ENCODE measurements around the gene ZBP1.

ZBP1 gene

DNA sequence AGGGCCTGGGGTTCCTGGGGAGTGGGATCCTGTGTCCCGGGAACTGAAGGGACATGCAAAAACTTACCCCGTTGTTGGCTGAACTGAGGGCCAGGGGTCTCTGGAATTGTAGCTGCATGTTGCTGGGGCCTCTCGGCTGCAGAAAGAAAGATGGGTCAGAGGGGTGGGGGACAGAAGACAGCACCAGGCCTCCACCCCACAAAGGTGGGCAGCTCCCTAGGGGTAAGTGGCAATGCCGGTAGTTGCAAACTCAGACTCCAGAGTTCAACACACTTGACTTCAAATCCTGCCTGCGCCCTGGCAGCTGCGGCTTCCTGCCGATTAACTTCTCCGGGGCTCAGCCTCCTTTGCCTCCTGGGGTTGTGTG lies 4.8 kb downstream of the ZBP1 start:
- H3K9me3 ChIP-seq (ENCODE audit: control insufficient read depth, low read length), result no peaks in the 10 kb centered on the region
- WGBS, 2 experiments (ENCODE audit: insufficient coverage in 2 of 2), result 82 to 98% methylated on average over 6 to 7 of the region's 8 CpGs

DNA sequence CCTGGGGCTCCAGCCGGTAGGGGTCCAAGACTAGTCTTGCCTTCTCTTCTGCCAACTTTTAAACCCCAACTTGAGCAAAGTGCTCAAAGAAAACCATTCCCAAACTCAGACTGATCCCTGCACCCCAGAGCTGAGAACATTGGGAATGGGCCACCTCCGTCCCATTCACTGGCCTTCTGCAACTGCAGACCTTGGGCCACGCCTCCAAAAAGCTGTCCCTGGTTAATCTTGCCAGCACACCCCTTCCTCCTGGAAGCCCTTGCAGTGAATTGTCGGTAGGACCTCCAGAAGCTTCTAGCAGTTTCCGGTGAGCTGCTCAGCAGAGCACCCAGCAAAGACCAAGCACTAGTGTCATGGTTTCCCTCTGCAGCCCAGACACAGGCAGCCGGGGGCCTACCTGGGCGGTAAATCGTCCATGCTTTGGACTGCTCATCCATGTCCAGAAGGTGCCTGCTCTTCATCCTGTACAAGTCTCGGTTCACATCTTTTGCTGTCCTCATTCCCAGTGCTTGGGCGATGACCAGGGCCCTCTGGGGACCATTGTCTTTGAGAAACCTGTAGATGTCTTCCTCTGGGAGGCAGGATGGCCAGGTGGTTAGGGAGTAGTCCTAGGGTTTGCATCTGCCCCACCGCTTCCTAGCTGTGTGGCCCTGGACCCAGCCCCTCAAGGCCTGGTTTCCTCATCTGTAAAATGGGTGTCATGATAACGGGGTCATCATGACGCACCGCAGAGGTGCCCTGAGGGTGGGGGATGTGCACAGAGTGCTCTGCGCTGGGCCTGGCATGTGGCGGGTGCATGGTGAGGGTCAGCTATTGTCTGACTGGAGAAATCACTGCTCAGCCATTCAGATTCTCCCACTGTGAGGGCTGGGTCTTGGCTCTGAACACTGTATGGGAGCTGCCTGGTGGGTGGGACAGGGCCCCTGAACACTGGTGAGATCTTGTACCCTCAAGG lies 5.5 kb downstream of the ZBP1 start:
- H3K9me3 ChIP-seq (ENCODE audit: control insufficient read depth, low read length), result no peaks in the 10 kb centered on the region
- no peaks in the 10 kb centered on the region for H3K36me3 ChIP-seq (ENCODE audit: control insufficient read depth, insufficient read depth, low read length)
- 90 to 97% methylated on average over 9 to 14 of the region's 16 CpGs for WGBS, 2 experiments (ENCODE audit: insufficient coverage in 2 of 2)
- H3K27ac ChIP-seq (ENCODE audit: low read depth, low read length, severe bottlenecking), result no peak overlapping the region
- H3K4me3 ChIP-seq (ENCODE audit: extremely low read depth, insufficient read depth, low read length, poor library complexity, severe bottlenecking), result no peak overlapping the region
- H3K4me1 ChIP-seq (ENCODE audit: control insufficient read depth, insufficient read depth, low read length, poor library complexity, severe bottlenecking), result no peaks in the 10 kb centered on the region

More for the DNA sequence above, 4.8 kb downstream of the ZBP1 start:
- no peak overlapping the region for H3K4me3 ChIP-seq (ENCODE audit: extremely low read depth, insufficient read depth, low read length, poor library complexity, severe bottlenecking)
- H3K27ac ChIP-seq (ENCODE audit: low read depth, low read length, severe bottlenecking), result no peak overlapping the region
- no peaks in the 10 kb centered on the region for H3K4me1 ChIP-seq (ENCODE audit: control insufficient read depth, insufficient read depth, low read length, poor library complexity, severe bottlenecking)
- H3K36me3 ChIP-seq (ENCODE audit: control insufficient read depth, insufficient read depth, low read length), result no peaks in the 10 kb centered on the region

DNA sequence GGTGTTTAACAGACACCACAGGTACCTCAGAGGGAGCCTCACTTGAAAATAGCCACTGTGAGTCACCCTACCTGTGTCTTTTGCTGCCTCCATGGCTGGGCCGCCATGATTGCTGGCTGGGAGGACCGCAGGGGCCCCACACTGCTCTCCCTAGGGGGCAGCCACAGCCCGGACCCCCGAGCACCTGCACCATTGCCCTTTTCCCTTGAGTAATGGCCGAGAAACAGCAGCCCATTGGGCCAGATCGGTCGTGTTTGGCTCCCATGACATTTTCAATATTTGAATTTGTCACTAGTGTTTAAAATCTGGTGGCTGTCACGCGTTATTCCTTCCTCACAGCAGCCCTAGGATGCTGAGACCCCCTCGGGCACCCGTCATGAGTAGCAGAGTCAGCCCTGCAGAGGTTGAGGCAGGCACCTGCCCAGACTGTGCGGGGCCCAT lies 6.7 kb downstream of the ZBP1 start:
- H3K27ac ChIP-seq (ENCODE audit: low read depth, low read length, severe bottlenecking), result no peak overlapping the region
- H3K36me3 ChIP-seq (ENCODE audit: control insufficient read depth, insufficient read depth, low read length), result no peaks in the 10 kb centered on the region
- no peaks in the 10 kb centered on the region for H3K4me1 ChIP-seq (ENCODE audit: control insufficient read depth, insufficient read depth, low read length, poor library complexity, severe bottlenecking)
- WGBS, 2 experiments (ENCODE audit: insufficient coverage in 2 of 2), result 88 to 92% methylated on average over 6 to 9 of the region's 12 CpGs
- no peak overlapping the region for H3K4me3 ChIP-seq (ENCODE audit: extremely low read depth, insufficient read depth, low read length, poor library complexity, severe bottlenecking)
- no peaks in the 10 kb centered on the region for H3K9me3 ChIP-seq (ENCODE audit: control insufficient read depth, low read length)

DNA sequence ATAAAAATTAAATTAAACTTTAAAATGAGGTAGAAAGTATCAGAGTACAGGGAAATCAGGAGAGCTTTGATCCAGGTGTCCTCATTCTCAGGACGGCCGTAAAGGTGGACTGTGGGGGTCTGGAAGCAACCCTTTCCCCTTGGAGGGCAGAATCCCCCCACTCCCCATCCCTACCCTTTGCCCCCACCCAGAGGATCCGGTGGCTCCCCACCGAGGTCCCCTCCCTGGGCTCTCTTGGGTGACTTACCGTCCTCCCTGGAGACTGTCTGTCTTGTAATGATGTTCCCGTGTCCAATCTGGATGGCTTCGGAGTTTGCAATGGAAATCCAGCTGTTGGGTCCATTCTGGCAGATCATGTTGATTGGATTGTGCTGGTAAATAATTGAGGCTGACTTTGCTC lies 7.3 kb downstream of the ZBP1 start:
- H3K9me3 ChIP-seq (ENCODE audit: control insufficient read depth, low read length), result no peaks in the 10 kb centered on the region
- no peak overlapping the region for H3K4me3 ChIP-seq (ENCODE audit: extremely low read depth, insufficient read depth, low read length, poor library complexity, severe bottlenecking)
- H3K27ac ChIP-seq (ENCODE audit: low read depth, low read length, severe bottlenecking), result no peak overlapping the region
- WGBS, 2 experiments (ENCODE audit: insufficient coverage in 2 of 2), result 83% methylated on average over 4 of the region's 7 CpGs; no CpG with 5 or more reads in 1 of the 2 experiments
- H3K36me3 ChIP-seq (ENCODE audit: control insufficient read depth, insufficient read depth, low read length), result no peaks in the 10 kb centered on the region
- no peaks in the 10 kb centered on the region for H3K4me1 ChIP-seq (ENCODE audit: control insufficient read depth, insufficient read depth, low read length, poor library complexity, severe bottlenecking)

DNA sequence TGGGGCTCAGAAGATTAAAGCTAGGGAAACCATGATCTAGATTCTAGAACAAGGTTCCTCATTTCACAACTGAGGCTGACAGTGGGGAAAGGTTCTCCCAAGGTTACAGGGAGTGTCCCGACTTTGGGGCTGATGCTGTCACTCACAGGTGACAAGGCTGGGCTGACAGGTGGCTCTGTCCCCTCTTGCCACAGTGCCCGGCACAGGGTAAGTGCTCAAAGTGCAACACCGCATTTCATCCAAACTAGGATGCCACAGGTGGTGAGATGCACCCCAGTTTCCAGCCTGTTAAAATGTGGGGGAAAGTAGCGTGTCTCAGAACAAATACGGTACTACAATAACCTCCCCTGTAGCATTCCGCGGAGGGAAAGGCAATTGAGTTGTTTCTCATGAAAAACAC lies 7.8 kb downstream of the ZBP1 start:
- WGBS, 2 experiments (ENCODE audit: insufficient coverage in 2 of 2), result 89 to 96% methylated on average over 3 to 4 of the region's 7 CpGs
- H3K36me3 ChIP-seq (ENCODE audit: control insufficient read depth, insufficient read depth, low read length), result no peaks in the 10 kb centered on the region

DNA sequence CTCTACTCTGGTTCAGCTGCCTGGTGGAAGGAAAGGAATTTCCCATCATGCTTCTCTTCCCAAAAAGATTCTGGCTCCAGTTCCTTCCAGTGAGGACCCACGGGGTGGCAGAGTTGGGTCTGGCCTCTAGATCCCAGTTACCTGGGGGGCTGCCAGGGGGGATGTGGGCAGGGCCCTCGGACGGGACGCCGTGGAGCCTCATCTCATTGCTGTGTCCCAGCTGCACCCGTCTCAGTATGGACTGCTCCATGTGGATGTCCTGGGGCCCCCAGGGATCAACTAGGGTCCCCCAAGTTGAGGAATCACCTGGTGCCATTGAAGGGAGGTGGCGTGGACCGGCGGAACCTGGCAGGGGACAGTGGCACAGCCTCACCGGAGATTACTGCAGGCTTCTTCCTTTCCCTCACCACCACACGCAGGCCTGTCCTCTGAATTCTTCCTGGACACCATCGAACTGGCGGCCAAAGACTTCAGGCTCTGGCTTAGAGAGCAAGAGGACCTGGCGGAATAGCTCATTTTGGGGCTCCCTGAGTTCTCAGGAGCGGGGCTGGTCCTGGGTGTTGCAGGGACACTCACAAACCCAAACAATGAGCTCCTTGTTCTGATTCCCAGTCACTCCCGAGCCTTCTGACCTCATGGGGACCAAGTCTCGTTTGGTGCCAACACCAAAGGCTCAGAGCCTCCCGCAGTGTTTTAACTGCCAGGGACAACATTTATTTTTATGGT lies 8.5 kb downstream of the ZBP1 start:
- no peaks in the 10 kb centered on the region for H3K4me1 ChIP-seq (ENCODE audit: control insufficient read depth, insufficient read depth, low read length, poor library complexity, severe bottlenecking)
- no peaks in the 10 kb centered on the region for H3K36me3 ChIP-seq (ENCODE audit: control insufficient read depth, insufficient read depth, low read length)
- no peak overlapping the region for H3K4me3 ChIP-seq (ENCODE audit: extremely low read depth, insufficient read depth, low read length, poor library complexity, severe bottlenecking)
- WGBS, 2 experiments (ENCODE audit: insufficient coverage in 2 of 2), result 89 to 96% methylated on average over 12 to 13 of the region's 18 CpGs
- no peak overlapping the region for H3K27ac ChIP-seq (ENCODE audit: low read depth, low read length, severe bottlenecking)
- no peaks in the 10 kb centered on the region for H3K9me3 ChIP-seq (ENCODE audit: control insufficient read depth, low read length)

More for the DNA sequence above, 7.8 kb downstream of the ZBP1 start:
- Histone ChIP-seq H3K4me1 (ENCODE audit: control insufficient read depth, insufficient read depth, low read length, poor library complexity, severe bottlenecking) (no peaks in the 10 kb centered on the region), H3K9me3 (ENCODE audit: control insufficient read depth, low read length) (no peaks in the 10 kb centered on the region), H3K4me3 (ENCODE audit: extremely low read depth, insufficient read depth, low read length, poor library complexity, severe bottlenecking) (no peak overlapping the region), H3K27ac (ENCODE audit: low read depth, low read length, severe bottlenecking) (no peak overlapping the region)

DNA sequence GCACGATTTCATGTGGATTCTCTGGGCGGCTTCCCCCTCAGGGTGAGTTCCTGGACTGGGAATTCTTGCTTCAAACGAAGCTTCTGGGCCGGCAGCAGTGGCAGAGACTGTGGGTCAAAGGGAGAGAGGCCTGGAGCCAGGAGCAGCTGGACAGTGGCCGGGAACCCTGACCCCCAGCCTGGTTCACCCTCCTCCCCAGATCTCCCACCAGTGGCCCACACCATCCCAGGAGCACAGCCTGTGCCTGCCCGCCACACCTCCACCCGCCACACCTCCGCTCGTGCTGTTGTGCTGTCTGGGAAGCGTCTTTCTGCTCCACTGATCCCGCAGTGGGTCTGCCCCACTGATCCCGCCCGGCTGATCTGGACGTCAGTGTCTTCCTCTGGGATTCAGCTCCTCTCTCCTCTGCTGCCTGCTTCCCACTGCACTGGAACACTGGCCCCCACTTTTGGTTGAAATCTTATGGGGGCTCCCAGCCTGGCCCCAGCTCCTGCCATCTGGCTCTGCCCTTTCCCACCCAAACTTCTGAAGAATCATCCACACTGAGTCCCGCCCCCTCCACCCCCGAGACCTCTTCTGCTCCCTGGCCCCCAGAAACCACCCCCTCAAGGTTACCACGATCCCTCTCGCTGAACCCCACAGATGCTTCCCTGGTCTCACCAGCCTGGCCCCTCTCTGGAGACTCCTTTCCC lies 9.8 kb downstream of the ZBP1 start:
- 85 to 88% methylated on average over 7 to 15 of the region's 18 CpGs for WGBS, 2 experiments (ENCODE audit: insufficient coverage in 2 of 2)
- Histone ChIP-seq H3K9me3 (ENCODE audit: control insufficient read depth, low read length) (no peaks in the 10 kb centered on the region), H3K36me3 (ENCODE audit: control insufficient read depth, insufficient read depth, low read length) (no peaks in the 10 kb centered on the region), H3K4me3 (ENCODE audit: extremely low read depth, insufficient read depth, low read length, poor library complexity, severe bottlenecking) (no peak overlapping the region), H3K27ac (ENCODE audit: low read depth, low read length, severe bottlenecking) (no peak overlapping the region), H3K4me1 (ENCODE audit: control insufficient read depth, insufficient read depth, low read length, poor library complexity, severe bottlenecking) (no peaks in the 10 kb centered on the region)

DNA sequence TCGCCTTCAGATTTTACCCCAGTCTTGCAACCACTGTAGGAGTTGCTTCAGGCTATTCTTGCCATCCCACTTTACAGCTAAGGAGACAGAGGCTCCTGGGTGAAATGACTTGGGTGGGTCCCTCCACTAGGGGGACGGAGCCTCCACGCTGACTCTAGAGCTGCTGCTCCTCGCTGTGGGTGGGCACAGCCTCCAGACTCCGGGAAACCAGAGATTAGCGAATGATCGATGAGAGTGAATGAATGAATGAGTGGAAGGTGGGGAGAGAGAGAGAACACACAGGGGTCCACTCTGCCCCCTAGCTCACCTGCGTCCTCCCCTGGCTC lies 10.4 kb downstream of the ZBP1 start:
- WGBS, 2 experiments (ENCODE audit: insufficient coverage in 2 of 2), result 89 to 100% methylated on average over 2 to 6 of the region's 8 CpGs
- Histone ChIP-seq H3K36me3 (ENCODE audit: control insufficient read depth, insufficient read depth, low read length) (no peaks in the 10 kb centered on the region), H3K9me3 (ENCODE audit: control insufficient read depth, low read length) (no peaks in the 10 kb centered on the region), H3K27ac (ENCODE audit: low read depth, low read length, severe bottlenecking) (no peak overlapping the region), H3K4me1 (ENCODE audit: control insufficient read depth, insufficient read depth, low read length, poor library complexity, severe bottlenecking) (no peaks in the 10 kb centered on the region), H3K4me3 (ENCODE audit: extremely low read depth, insufficient read depth, low read length, poor library complexity, severe bottlenecking) (no peak overlapping the region)

DNA sequence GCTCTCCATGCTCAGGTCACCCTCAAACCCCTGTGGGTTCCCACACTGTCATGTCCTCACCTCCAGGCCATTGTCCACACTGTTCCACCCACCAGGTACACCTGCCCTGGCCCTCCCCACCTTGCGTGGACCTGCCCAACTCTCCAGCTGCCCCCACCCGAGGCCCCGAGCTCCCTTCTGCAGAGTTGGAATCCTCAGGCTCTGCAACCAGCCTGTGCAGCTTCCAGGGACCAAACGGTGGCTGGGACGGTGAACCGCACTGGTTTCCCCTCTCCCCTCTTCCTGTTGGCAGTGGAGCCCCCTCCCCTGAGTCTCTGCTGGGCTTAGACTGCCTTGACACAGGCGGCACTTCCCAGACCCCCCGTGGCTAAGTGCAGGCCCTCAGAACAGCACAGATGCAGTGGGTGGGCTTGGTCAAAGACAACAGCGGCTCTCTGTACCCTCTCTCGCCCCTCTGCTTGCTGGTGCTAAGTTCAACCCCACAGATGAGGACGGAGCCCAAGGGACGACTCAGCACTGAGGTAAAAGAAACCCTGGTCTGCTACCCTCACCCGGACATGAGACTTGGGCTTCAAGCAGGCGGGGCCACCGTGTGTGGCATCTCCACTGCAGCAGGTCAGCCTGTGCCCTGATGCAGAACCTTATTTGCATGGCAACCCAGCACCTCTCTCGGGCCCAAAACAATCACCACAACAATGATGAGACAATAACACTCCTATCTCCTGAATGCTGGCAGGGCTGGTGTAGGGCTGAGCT lies 11.0 kb downstream of the ZBP1 start:
- Histone ChIP-seq H3K36me3 (ENCODE audit: control insufficient read depth, insufficient read depth, low read length) (no peaks in the 10 kb centered on the region), H3K27ac (ENCODE audit: low read depth, low read length, severe bottlenecking) (no peak overlapping the region), H3K4me1 (ENCODE audit: control insufficient read depth, insufficient read depth, low read length, poor library complexity, severe bottlenecking) (no peaks in the 10 kb centered on the region), H3K4me3 (ENCODE audit: extremely low read depth, insufficient read depth, low read length, poor library complexity, severe bottlenecking) (no peak overlapping the region), H3K9me3 (ENCODE audit: control insufficient read depth, low read length) (no peaks in the 10 kb centered on the region)
- WGBS, 2 experiments (ENCODE audit: insufficient coverage in 2 of 2), result 75 to 82% methylated on average over 9 to 16 of the region's 16 CpGs

DNA sequence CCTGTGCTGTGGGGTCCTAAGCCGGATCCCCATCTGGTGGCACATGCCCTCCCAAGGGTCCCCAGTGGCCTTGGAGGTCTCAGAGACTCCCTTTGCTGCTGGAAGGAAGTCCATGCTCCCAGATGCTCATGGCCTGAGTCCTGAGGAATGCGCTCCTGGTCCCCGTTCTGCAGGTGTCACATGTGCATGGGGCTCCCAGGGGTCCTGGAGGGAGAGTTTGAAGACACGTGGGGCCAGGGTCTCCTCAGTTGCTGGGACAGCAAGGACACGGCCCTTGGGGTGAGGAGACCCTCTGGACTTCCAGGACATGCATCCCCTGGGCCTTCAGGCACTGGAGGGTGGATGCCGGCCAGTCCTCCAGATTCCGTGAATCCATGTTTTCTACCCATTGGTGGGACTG lies 11.7 kb downstream of the ZBP1 start:
- Histone ChIP-seq H3K4me3 (ENCODE audit: extremely low read depth, insufficient read depth, low read length, poor library complexity, severe bottlenecking) (no peak overlapping the region), H3K9me3 (ENCODE audit: control insufficient read depth, low read length) (no peaks in the 10 kb centered on the region), H3K27ac (ENCODE audit: low read depth, low read length, severe bottlenecking) (no peak overlapping the region), H3K4me1 (ENCODE audit: control insufficient read depth, insufficient read depth, low read length, poor library complexity, severe bottlenecking) (no peaks in the 10 kb centered on the region), H3K36me3 (ENCODE audit: control insufficient read depth, insufficient read depth, low read length) (no peaks in the 10 kb centered on the region)
- 80 to 95% methylated on average over 5 to 6 of the region's 7 CpGs for WGBS, 2 experiments (ENCODE audit: insufficient coverage in 2 of 2)
